OCI-LY7 (cell line): ENCODE measurements around the gene HERC6. TPM values are rescaled to one million over a fixed set of nuclear protein-coding genes. Genes with fewer than 3 reads are reported as not detected.
"Not testable (repeated sequence)": the region's sequence is repeated elsewhere in the genome, so short reads cannot be mapped to it uniquely, and the experiment has no call there.

Experiments
- BruUV-seq: library from RNA; stranded (reverse); fragments of 400-500 nt; replicated peaks from 2 replicates; lab custom pipeline; 2021; lab: Mats Ljungman, UMichigan
- CTCF ChIA-PET: fragments of 300-600 bp; sonication (Branson Sonifier 250); formaldehyde crosslinking; loops from one replicate; lab custom pipeline; 2022; ENCODE audit warnings: antibody characterized with exemption; ENCODE audit not compliant: unreplicated experiment; lab: Charles Lee
- POLR2A ChIA-PET: fragments of 300-600 bp; sonication (Branson Sonifier 250); formaldehyde crosslinking; loops from one replicate; lab custom pipeline; 2022; ENCODE audit warnings: antibody characterized with exemption; lab: Charles Lee
- DNase-seq: peaks from one replicate; pipeline ENCODE4 v3.0.0-alpha.2; 2015; ENCODE audit warnings: low spot score
- H2AFZ ChIP-seq: fragments of 200-600 bp; sonication (generic), shearing (Covaris generic); 2 replicates; pipeline ENCODE4 v1.6.1; 2014; ENCODE audit warnings: mild to moderate bottlenecking, antibody characterized with exemption, low read length, moderate library complexity
- H3K27ac ChIP-seq: fragments of 200-600 bp; sonication (generic); 2 replicates; pipeline ENCODE4 v1.5.1; 2014; ENCODE audit warnings: mixed run types, low read depth, mild to moderate bottlenecking, moderate library complexity, low read length, inconsistent platforms; ENCODE audit not compliant: poor library complexity, severe bottlenecking
- H3K36me3 ChIP-seq: fragments of 200-600 bp; sonication (generic); 2 replicates; pipeline ENCODE4 v1.6.1; 2014; ENCODE audit warnings: mild to moderate bottlenecking, antibody characterized with exemption, low read length, moderate library complexity, mixed read lengths; ENCODE audit not compliant: insufficient read depth
- H3K4me1 ChIP-seq: fragments of 200-600 bp; sonication (generic); 2 replicates; pipeline ENCODE4 v1.5.1; 2014; ENCODE audit warnings: mild to moderate bottlenecking, low read length; ENCODE audit not compliant: insufficient read depth, poor library complexity, severe bottlenecking
- H3K4me2 ChIP-seq: fragments of 200-600 bp; sonication (generic); 2 replicates; pipeline ENCODE4 v1.6.1; 2014; ENCODE audit warnings: mild to moderate bottlenecking, low read length
- H3K4me3 ChIP-seq: fragments of 200-600 bp; sonication (generic); 2 replicates; pipeline ENCODE4 v1.5.1; 2014; ENCODE audit warnings: mild to moderate bottlenecking, low read depth, low read length; ENCODE audit not compliant: poor library complexity, severe bottlenecking
- H3K79me2 ChIP-seq: fragments of 200-600 bp; sonication (generic); 2 replicates; pipeline ENCODE4 v1.6.1; 2016; ENCODE audit warnings: low read depth, mild to moderate bottlenecking, low read length, moderate library complexity, mixed read lengths; ENCODE audit not compliant: insufficient read depth
- H3K9me2 ChIP-seq: fragments of 200-600 bp; sonication (generic); 2 replicates; pipeline ENCODE4 v1.6.1; 2016; ENCODE audit warnings: mild to moderate bottlenecking, low read length, mixed read lengths; ENCODE audit not compliant: insufficient read depth
- H3K9me3 ChIP-seq: fragments of 200-600 bp; sonication (generic); 2 replicates; pipeline ENCODE4 v1.6.1; 2014; ENCODE audit warnings: mild to moderate bottlenecking, mixed run types, low read length, mixed read lengths
- H4K20me1 ChIP-seq: fragments of 200-600 bp; sonication (generic); 2 replicates; pipeline ENCODE4 v1.6.1; 2014; ENCODE audit warnings: mild to moderate bottlenecking, antibody characterized with exemption, low read length, moderate library complexity, mixed read lengths; ENCODE audit not compliant: insufficient read depth
- CTCF ChIP-seq: fragments of 200-600 bp; sonication (generic); conservative IDR thresholded peaks from 2 replicates; pipeline ENCODE4 v1.5.1; 2014; ENCODE audit warnings: mild to moderate bottlenecking, antibody characterized with exemption, low read length, moderate library complexity, mixed read lengths
- EZH2phosphoT487 ChIP-seq: fragments of 200-600 bp; sonication (generic); IDR thresholded peaks from 2 replicates; pipeline ENCODE4 v1.6.1; 2018; ENCODE audit warnings: low read depth, borderline replicate concordance, mild to moderate bottlenecking, mixed run types, antibody characterized with exemption, low read length, moderate library complexity, mixed read lengths
- intact Hi-C: fragments of 100-400 bp; cut with micrococcal nuclease; formaldehyde crosslinking; loops from one replicate; pipeline ENCODE4 v1.10.0; 2022; ENCODE audit not compliant: unreplicated experiment
- total RNA-seq, 2 experiments: library from RNA; depleted of rRNA in 1 of 2; stranded (reverse); fragments of >200 nt in 1 of 2; shearing (Covaris generic) in 1 of 2; gene quantifications; 2 replicates each; pipeline ENCODE4 v1.2.3, GENCODE V29; 2014 to 2022

Gene HERC6
- total RNA-seq, 2 experiments from 2014 or later: 0.09 to 0.51 TPM

- no peak for DNase-seq
- CTCF ChIA-PET: no interaction called here
- H3K79me2 ChIP-seq: no peaks in the 10 kb centered on the region
Observed at GRCh38 chr4:88335092-88335665, 43.5 kb upstream of the HERC6 start.

DNA sequence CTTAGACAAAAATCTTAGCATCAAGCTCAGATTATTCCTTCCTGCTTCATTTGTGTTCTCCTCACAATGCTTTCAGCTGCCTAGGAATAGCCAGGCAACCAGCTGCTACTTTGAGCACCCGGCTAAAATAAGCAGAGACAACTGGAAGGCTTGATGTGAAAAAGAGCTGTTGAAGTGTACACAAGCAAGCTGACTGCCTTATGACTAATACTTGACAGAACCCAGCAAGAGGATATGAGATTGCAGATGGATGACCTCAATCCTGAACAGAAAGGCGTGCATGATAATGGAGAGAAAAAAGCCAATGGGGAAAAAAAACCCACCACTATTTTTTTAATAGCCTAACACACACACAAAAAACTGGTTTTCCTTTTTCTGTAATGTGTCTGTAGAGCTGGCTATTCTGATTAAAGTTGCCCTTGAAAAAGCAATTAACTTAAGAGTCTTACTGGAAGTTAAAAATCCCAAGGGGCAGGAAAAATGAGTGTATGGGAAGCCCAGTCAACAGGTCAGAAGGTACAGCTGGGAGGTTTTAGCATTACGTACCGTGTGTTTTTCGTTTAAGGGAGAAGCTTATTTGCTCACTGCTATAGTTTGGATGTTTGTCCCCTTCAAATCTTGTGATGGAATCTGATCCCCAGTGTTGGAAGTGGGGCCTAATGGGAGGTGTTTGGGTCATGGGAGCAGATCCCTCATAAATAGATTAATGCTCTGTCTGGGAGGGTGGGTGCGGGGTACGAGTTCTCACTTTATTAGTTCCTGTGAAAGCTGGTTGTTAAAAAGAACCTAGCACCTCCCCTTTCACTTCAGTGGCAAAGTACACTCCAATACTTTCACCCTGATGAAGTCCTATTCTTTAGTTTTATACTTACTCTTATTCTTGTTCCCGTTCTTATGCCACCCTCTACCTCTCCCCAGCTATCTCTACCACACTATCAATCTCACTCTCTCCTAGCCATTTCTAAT lies 37.1 kb upstream of the HERC6 start:
- ChIA-PET CTCF (no interaction called here), POLR2A (interaction anchor here (0.6 to 1.5 kb wide), 7 partner anchors 18 to 254 kb away, joined by 3 to 8 read pairs (median 4); no protein-coding TSS in a partner anchor)
- Histone ChIP-seq H3K27ac (no peak overlapping the region), H3K4me1 (no peaks in the 10 kb centered on the region), H3K9me2 (no peaks in the 10 kb centered on the region), H3K4me2 (no peak overlapping the region), H3K4me3 (no peak overlapping the region), H2AFZ (no peak overlapping the region), H3K79me2 (no peaks in the 10 kb centered on the region), H3K36me3 (no peaks in the 10 kb centered on the region), H4K20me1 (no peaks in the 10 kb centered on the region), H3K9me3 (no peaks in the 10 kb centered on the region)
- intact Hi-C loops: no loop called here
- no peak for DNase-seq
- TF ChIP-seq CTCF (no peak), EZH2phosphoT487 (no peak)
- BruUV-seq: no TSS peak

More at GRCh38 chr4:88335092-88335665, 43.5 kb upstream of the HERC6 start:
- Histone ChIP-seq H3K4me1 (peaks cover 4% of the 10 kb centered on the region), H3K36me3 (no peaks in the 10 kb centered on the region), H3K27ac (no peak overlapping the region), H4K20me1 (no peaks in the 10 kb centered on the region), H3K9me2 (no peaks in the 10 kb centered on the region; the same call in 1 of the 2 replicates), H3K4me3 (no peak overlapping the region), H3K4me2 (no peak overlapping the region), H2AFZ (no peak overlapping the region), H3K9me3 (no peaks in the 10 kb centered on the region)
- TF ChIP-seq EZH2phosphoT487: no peak
- no peak for TF ChIP-seq CTCF
- intact Hi-C loops: no loop called here
- POLR2A ChIA-PET: interaction anchor here (1.0 kb wide), 1 partner anchor 15 kb away, joined by 3 read pairs; no protein-coding TSS in a partner anchor
- no TSS peak for BruUV-seq

DNA sequence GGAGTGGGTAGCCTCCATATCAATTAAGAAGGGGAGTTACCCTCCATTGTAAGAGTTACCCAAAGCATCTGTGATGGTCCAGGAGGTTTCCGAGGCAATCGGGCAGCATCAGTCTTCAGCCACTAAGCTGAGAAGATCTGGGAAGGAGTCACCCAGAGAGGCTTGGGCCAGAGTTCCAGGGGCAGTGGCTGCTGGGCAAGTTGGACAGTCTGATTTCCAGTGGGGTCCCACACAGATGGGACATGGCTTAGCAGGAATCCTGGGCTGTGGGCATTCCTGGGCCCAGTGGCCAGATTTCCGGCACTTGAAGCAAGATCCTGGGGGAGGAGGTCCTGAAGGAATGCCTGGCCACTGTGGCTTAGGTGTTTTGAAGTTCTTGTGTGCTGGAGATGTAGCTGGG lies 31.8 kb upstream of the HERC6 start:
- intact Hi-C loops, H3K79me2 ChIP-seq, POLR2A ChIA-PET, H3K9me2 ChIP-seq, H3K36me3 ChIP-seq, H3K27ac ChIP-seq, CTCF ChIA-PET, BruUV-seq, H3K4me2 ChIP-seq, H3K9me3 ChIP-seq, H3K4me1 ChIP-seq, H4K20me1 ChIP-seq, DNase-seq, H3K4me3 ChIP-seq, H2AFZ ChIP-seq: not testable (repeated sequence)

GRCh38 chr4:88348761-88349160 lies 29.9 kb upstream of the HERC6 start:
- H4K20me1 ChIP-seq, CTCF ChIA-PET, H3K4me1 ChIP-seq, H3K27ac ChIP-seq, POLR2A ChIA-PET, H3K4me3 ChIP-seq, DNase-seq, BruUV-seq, H3K9me2 ChIP-seq, H3K79me2 ChIP-seq, H2AFZ ChIP-seq, H3K4me2 ChIP-seq, H3K36me3 ChIP-seq, intact Hi-C loops: not testable (repeated sequence)
- H3K9me3 ChIP-seq: peaks cover 23% of the 10 kb centered on the region
